Coronary artery (tissue), 2 donors: Measurements from ENCODE around the gene EXD2.

ENCODE experiments used
- DNase-seq: peaks from one replicate; pipeline ENCODE4 v3.0.0-alpha.2; 2017; ENCODE audit warnings: low spot score
- H3K27ac ChIP-seq, 2 donors: fragments of 200-600 bp; sonication (generic); one replicate each; pipeline ENCODE4 v1.5.1; 2016 to 2019
- H3K4me3 ChIP-seq: fragments of 200-600 bp; sonication (generic); 2 replicates; pipeline ENCODE4 v1.5.1; 2016; ENCODE audit warnings: mild to moderate bottlenecking, moderate library complexity
- TF ChIP-seq, protein P1 (sequence below): fragments of 200-600 bp; sonication (generic); IDR thresholded peaks from one replicate; pipeline ENCODE4 v1.5.1; 2019; ENCODE audit warnings: antibody characterized with exemption

Gene EXD2

DNA sequence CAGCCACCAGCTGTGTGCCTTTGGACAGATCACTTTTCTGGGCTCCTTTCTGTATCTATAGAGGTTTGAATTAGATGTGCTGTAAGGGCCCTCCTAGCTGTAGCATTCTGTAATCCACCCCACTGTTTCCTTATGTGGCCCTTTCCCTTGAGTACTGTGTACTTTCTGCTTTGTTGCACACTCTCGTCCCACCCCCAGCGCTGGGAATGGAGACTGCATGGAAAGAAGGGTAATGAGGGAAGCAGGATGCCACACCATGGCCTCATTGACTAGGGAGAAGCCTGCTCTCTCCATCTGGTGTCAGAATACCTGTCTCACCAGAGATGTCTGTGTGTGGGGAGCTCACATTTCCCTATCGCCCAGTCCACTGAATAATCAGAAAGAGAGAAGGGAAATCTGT, 55.0 kb downstream of the EXD2 start:
- no peak overlapping the region for H3K4me3 ChIP-seq
- TF ChIP-seq, protein P1, sequence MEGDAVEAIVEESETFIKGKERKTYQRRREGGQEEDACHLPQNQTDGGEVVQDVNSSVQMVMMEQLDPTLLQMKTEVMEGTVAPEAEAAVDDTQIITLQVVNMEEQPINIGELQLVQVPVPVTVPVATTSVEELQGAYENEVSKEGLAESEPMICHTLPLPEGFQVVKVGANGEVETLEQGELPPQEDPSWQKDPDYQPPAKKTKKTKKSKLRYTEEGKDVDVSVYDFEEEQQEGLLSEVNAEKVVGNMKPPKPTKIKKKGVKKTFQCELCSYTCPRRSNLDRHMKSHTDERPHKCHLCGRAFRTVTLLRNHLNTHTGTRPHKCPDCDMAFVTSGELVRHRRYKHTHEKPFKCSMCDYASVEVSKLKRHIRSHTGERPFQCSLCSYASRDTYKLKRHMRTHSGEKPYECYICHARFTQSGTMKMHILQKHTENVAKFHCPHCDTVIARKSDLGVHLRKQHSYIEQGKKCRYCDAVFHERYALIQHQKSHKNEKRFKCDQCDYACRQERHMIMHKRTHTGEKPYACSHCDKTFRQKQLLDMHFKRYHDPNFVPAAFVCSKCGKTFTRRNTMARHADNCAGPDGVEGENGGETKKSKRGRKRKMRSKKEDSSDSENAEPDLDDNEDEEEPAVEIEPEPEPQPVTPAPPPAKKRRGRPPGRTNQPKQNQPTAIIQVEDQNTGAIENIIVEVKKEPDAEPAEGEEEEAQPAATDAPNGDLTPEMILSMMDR: no peak
- no peak for DNase-seq
- no peak overlapping the region for H3K27ac ChIP-seq

- H3K27ac ChIP-seq: no peak overlapping the region
- no peak overlapping the region for H3K4me3 ChIP-seq
- TF ChIP-seq, protein P1: no peak
- no peak for DNase-seq
These were observed 56.6 kb downstream of the EXD2 start for GRCh38 chr14:69247676-69248440.

DNA sequence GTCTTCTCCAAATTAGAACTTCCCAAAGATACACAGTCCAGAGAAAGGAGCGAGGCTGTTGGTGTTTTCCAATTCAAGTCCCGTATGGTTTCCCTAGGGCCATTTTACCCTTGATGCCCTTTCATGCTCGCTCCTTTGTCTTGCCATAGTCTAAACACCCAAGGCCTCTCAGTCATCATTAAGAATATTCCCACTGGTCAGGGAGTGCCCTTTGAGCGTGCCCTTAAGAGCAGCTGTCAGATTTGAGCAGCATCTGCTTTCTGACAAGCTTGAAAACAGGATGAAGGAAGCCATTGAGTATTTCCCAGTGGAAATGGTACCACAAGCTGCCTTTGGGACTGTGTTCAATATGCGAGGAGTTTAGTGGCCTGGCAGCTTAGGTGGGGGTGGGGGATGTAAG, 58.3 kb downstream of the EXD2 start:
- TF ChIP-seq, protein P1: no peak
- H3K27ac ChIP-seq: no peak overlapping the region

DNA sequence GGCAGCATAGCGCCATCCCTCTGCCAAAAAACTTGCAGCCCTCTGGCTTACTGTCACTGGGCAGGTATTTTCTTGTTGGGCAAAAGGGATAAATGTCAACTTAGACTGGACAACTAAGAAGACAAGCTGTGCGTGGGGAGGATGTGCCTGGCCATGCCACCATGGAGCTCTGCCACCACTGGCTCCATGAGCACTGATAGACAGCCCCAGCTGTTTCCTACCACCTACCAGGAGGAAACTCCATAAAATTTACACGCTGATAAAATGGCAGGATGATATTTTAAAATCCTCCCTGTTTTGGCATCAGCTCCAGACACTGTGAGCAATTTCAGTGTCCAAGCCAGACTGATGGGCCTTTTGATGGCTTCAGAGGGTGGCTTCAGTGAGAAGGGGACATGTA, 61.6 kb downstream of the EXD2 start:
- H3K27ac ChIP-seq: no peak overlapping the region
- DNase-seq: no peak
- H3K4me3 ChIP-seq: no peak overlapping the region
- TF ChIP-seq, protein P1: no peak

More for the DNA sequence above, 58.3 kb downstream of the EXD2 start:
- DNase-seq: no peak
- H3K4me3 ChIP-seq: no peak overlapping the region

DNA sequence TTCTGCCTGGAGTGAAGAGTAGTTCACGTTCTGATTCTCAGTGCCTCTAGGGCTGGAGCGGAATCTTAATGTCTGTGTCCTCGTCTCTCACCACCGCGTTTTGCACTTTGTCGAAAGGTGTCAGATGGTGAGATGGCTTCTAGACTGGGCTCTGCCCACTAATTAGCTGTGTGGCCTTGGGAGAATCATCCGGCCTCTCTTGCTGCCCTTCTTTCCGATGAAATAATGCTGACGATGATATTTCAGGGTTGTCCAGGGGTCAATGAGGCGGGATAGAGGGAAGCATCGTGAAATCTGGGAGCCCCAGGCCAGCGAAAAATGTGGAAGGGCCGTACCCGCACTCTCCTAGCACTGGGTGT, 67.8 kb downstream of the EXD2 start:
- peak overlapping the region; percentile 77 for H3K4me3 ChIP-seq
- no peak overlapping the region for H3K27ac ChIP-seq
- TF ChIP-seq, protein P1: no peak
- no peak for DNase-seq

GRCh38 chr14:69259527-69260189, 68.4 kb downstream of the EXD2 start, which contains the start of gene GALNT16:
Gene GALNT16 (plus strand): TSS chr14:69260158. CDS start chr14:69260291, 133 bp downstream.
- no peak for DNase-seq
- TF ChIP-seq, protein P1: no peak
- Histone ChIP-seq H3K4me3 (peak within 1 kb of the TSS; percentile 77), H3K27ac (peak within 1 kb of the TSS; percentile 64 to 88)
